ENCODE results near the gene RAB11FIP4.

DNA sequence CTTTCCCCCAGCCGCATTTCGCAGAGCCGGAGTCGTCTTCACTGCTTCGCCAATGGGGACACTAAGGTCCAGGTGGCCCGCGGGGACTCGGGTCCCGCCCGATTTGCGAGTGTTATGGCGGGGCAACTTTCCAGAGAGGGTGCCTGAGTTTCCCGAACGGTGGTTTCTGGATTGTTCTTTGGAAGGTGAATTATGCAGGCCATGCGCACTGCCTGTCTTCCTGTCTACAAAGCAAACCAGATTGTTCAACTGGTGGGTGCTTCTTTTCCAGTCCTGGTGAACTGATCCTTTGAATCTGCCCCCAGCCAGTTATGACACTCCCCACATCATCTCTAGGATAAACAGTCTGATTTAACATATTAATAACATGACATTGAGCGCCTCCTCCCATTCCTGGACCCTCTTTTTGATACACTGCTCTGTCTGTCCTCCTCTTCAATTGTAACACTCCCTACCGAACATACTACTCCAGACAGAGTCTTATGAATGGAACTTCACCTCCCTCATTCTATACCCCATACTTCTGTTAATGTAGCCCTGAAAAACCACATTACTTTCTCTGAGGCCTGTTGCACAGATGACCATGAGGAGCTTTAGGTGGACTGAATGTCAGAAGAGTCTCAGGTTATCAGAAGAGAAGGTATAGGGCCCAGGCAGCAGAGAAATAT is 159.0 kb downstream of the RAB11FIP4 start:
- TF ChIP-seq, protein P1, sequence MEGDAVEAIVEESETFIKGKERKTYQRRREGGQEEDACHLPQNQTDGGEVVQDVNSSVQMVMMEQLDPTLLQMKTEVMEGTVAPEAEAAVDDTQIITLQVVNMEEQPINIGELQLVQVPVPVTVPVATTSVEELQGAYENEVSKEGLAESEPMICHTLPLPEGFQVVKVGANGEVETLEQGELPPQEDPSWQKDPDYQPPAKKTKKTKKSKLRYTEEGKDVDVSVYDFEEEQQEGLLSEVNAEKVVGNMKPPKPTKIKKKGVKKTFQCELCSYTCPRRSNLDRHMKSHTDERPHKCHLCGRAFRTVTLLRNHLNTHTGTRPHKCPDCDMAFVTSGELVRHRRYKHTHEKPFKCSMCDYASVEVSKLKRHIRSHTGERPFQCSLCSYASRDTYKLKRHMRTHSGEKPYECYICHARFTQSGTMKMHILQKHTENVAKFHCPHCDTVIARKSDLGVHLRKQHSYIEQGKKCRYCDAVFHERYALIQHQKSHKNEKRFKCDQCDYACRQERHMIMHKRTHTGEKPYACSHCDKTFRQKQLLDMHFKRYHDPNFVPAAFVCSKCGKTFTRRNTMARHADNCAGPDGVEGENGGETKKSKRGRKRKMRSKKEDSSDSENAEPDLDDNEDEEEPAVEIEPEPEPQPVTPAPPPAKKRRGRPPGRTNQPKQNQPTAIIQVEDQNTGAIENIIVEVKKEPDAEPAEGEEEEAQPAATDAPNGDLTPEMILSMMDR (IDR thresholded peaks at IDR 0.05; ENCODE audit: extremely low read depth in 1 of 2, insufficient read depth in 1 of 2, low read depth in 1 of 2, low read length in 2 of 2), result no peak
- no peak for TF ChIP-seq EZH2 (IDR thresholded peaks at IDR 0.05; ENCODE audit: borderline replicate concordance, low read depth, low read length, severe bottlenecking)
- no peak for TF ChIP-seq POLR2AphosphoS5 (IDR thresholded peaks at IDR 0.05; ENCODE audit: insufficient read depth, low read depth, low read length)
